ENCODE data around the gene NDP.

DNA sequence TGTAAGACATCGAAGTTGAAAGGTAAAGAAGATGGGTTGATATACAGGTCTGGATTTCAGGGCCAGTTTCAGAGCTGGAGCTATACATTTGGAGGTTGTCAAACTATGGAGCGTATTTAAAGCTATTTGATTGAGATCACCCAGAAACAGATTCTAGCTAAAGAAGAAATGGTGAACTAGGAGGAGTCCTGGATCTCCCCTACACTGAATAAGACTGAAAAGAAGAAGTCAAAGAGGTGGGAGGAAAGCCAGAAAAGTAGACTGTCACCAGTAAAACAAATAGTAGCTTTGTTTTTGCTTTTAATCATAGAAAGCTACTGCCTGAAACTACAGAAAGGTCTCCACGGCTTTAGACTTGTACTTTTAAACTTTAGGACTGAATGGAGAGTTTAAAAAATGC is 5.0 kb upstream of the NDP start:
- TF ChIP-seq EP300 (IDR thresholded peaks at IDR 0.05), result no peak
- no peak for TF ChIP-seq POLR2A (IDR thresholded peaks at IDR 0.05)

Measured in tibial nerve (tissue), 3 donors.